Measurements from ENCODE around the gene ATP11A. TPM values are rescaled to one million over a fixed set of nuclear protein-coding genes. Genes with fewer than 3 reads are reported as not detected.
A peak's percentile ranks its signal among the peaks of the same experiment; 100 is the strongest.

ATP11A gene
- total RNA-seq, 1 donor from 2014 or later, result 11.5 TPM

- no peaks in the 10 kb centered on the region for H3K36me3 ChIP-seq (ENCODE audit: control insufficient read depth in 3 of 3, insufficient read depth in 3 of 3, low read length in 3 of 3)
- no peak overlapping the region for H3K4me3 ChIP-seq (ENCODE audit: low read length in 3 of 3)
- no peak overlapping the region for H3K9ac ChIP-seq (ENCODE audit: low read depth in 1 of 3, low read length in 3 of 3)
- H3K27me3 ChIP-seq (ENCODE audit: control insufficient read depth in 3 of 3, insufficient read depth in 3 of 3, low read length in 3 of 3), result no peaks in the 10 kb centered on the region
- no peak overlapping the region for H3K27ac ChIP-seq (ENCODE audit: low read depth, low read length)
- peaks cover 16 to 23% (median 19%) of the 10 kb centered on the region in 3 donors for H3K4me1 ChIP-seq (ENCODE audit: control insufficient read depth in 3 of 3, insufficient read depth in 3 of 3, low read length in 3 of 3)
- no peaks in the 10 kb centered on the region for H3K9me3 ChIP-seq (ENCODE audit: control insufficient read depth in 3 of 3, low read length in 3 of 3)
Observed at GRCh38 chr13:112721198-112722104, 31.6 kb downstream of the ATP11A start.

- Histone ChIP-seq H3K27ac (ENCODE audit: low read depth, low read length) (no peak overlapping the region), H3K9ac (ENCODE audit: low read depth in 1 of 3, low read length in 3 of 3) (no peak overlapping the region), H3K27me3 (ENCODE audit: control insufficient read depth in 3 of 3, insufficient read depth in 3 of 3, low read length in 3 of 3) (no peaks in the 10 kb centered on the region), H3K4me3 (ENCODE audit: low read length in 3 of 3) (no peak overlapping the region), H3K9me3 (ENCODE audit: control insufficient read depth in 3 of 3, low read length in 3 of 3) (no peaks in the 10 kb centered on the region), H3K4me1 (ENCODE audit: control insufficient read depth in 3 of 3, insufficient read depth in 3 of 3, low read length in 3 of 3) (peaks cover 26 to 35% (median 31%) of the 10 kb centered on the region in 3 donors), H3K36me3 (ENCODE audit: control insufficient read depth in 3 of 3, insufficient read depth in 3 of 3, low read length in 3 of 3) (no peaks in the 10 kb centered on the region)
Observed at GRCh38 chr13:112722433-112723263, 32.8 kb downstream of the ATP11A start.

GRCh38 chr13:112723771-112724170 lies 33.9 kb downstream of the ATP11A start:
- H3K9me3 ChIP-seq (ENCODE audit: control insufficient read depth in 3 of 3, low read length in 3 of 3), result no peaks in the 10 kb centered on the region
- H3K9ac ChIP-seq (ENCODE audit: low read depth in 1 of 3, low read length in 3 of 3), result no peak overlapping the region
- H3K4me1 ChIP-seq (ENCODE audit: control insufficient read depth in 3 of 3, insufficient read depth in 3 of 3, low read length in 3 of 3), result peaks cover 31 to 43% (median 39%) of the 10 kb centered on the region in 3 donors
- no peak overlapping the region for H3K27ac ChIP-seq (ENCODE audit: low read depth, low read length)
- no peaks in the 10 kb centered on the region for H3K27me3 ChIP-seq (ENCODE audit: control insufficient read depth in 3 of 3, insufficient read depth in 3 of 3, low read length in 3 of 3)
- H3K4me3 ChIP-seq (ENCODE audit: low read length in 3 of 3), result no peak overlapping the region
- no peaks in the 10 kb centered on the region for H3K36me3 ChIP-seq (ENCODE audit: control insufficient read depth in 3 of 3, insufficient read depth in 3 of 3, low read length in 3 of 3)

GRCh38 chr13:112724788-112725345 lies 35.0 kb downstream of the ATP11A start:
- no peaks in the 10 kb centered on the region for H3K9me3 ChIP-seq (ENCODE audit: control insufficient read depth in 3 of 3, low read length in 3 of 3)
- H3K27me3 ChIP-seq (ENCODE audit: control insufficient read depth in 3 of 3, insufficient read depth in 3 of 3, low read length in 3 of 3), result no peaks in the 10 kb centered on the region
- H3K4me3 ChIP-seq (ENCODE audit: low read length in 3 of 3), result peak overlapping the region in 2 of 3 donors; percentile 52 to 56
- no peaks in the 10 kb centered on the region for H3K36me3 ChIP-seq (ENCODE audit: control insufficient read depth in 3 of 3, insufficient read depth in 3 of 3, low read length in 3 of 3)
- H3K27ac ChIP-seq (ENCODE audit: low read depth, low read length), result peak overlapping the region; percentile 76
- H3K9ac ChIP-seq (ENCODE audit: low read depth in 1 of 3, low read length in 3 of 3), result peak overlapping the region in 2 of 3 donors; percentile 55 to 74
- H3K4me1 ChIP-seq (ENCODE audit: control insufficient read depth in 3 of 3, insufficient read depth in 3 of 3, low read length in 3 of 3), result peaks cover 37 to 52% (median 48%) of the 10 kb centered on the region in 3 donors

- H3K4me3 ChIP-seq (ENCODE audit: low read length in 3 of 3), result peak overlapping the region; percentile 31 to 56 (median 52)
- peak overlapping the region; percentile 57 to 74 (median 67) for H3K9ac ChIP-seq (ENCODE audit: low read depth in 1 of 3, low read length in 3 of 3)
- H3K27me3 ChIP-seq (ENCODE audit: control insufficient read depth in 3 of 3, insufficient read depth in 3 of 3, low read length in 3 of 3), result no peaks in the 10 kb centered on the region
- H3K4me1 ChIP-seq (ENCODE audit: control insufficient read depth in 3 of 3, insufficient read depth in 3 of 3, low read length in 3 of 3), result peaks cover 43 to 58% (median 54%) of the 10 kb centered on the region in 3 donors
- H3K9me3 ChIP-seq (ENCODE audit: control insufficient read depth in 3 of 3, low read length in 3 of 3), result no peaks in the 10 kb centered on the region
- H3K36me3 ChIP-seq (ENCODE audit: control insufficient read depth in 3 of 3, insufficient read depth in 3 of 3, low read length in 3 of 3), result no peaks in the 10 kb centered on the region
- H3K27ac ChIP-seq (ENCODE audit: low read depth, low read length), result peak overlapping the region; percentile 76
Observed at GRCh38 chr13:112725346-112726015, 35.6 kb downstream of the ATP11A start.

GRCh38 chr13:112726016-112726767 lies 36.4 kb downstream of the ATP11A start:
- H3K27ac ChIP-seq (ENCODE audit: low read depth, low read length), result peak overlapping the region; percentile 81
- peak overlapping the region; percentile 31 to 56 (median 52) for H3K4me3 ChIP-seq (ENCODE audit: low read length in 3 of 3)
- H3K9me3 ChIP-seq (ENCODE audit: control insufficient read depth in 3 of 3, low read length in 3 of 3), result no peaks in the 10 kb centered on the region
- H3K9ac ChIP-seq (ENCODE audit: low read depth in 1 of 3, low read length in 3 of 3), result peak overlapping the region; percentile 57 to 74 (median 67)
- H3K4me1 ChIP-seq (ENCODE audit: control insufficient read depth in 3 of 3, insufficient read depth in 3 of 3, low read length in 3 of 3), result peaks cover 43 to 61% (median 61%) of the 10 kb centered on the region in 3 donors
- no peaks in the 10 kb centered on the region for H3K36me3 ChIP-seq (ENCODE audit: control insufficient read depth in 3 of 3, insufficient read depth in 3 of 3, low read length in 3 of 3)
- H3K27me3 ChIP-seq (ENCODE audit: control insufficient read depth in 3 of 3, insufficient read depth in 3 of 3, low read length in 3 of 3), result no peaks in the 10 kb centered on the region

GRCh38 chr13:112727581-112727980 lies 37.7 kb downstream of the ATP11A start:
- Histone ChIP-seq H3K4me1 (ENCODE audit: control insufficient read depth in 3 of 3, insufficient read depth in 3 of 3, low read length in 3 of 3) (peaks cover 43 to 65% (median 63%) of the 10 kb centered on the region in 3 donors), H3K4me3 (ENCODE audit: low read length in 3 of 3) (peak overlapping the region in 1 of 3 donors; percentile 13), H3K27ac (ENCODE audit: low read depth, low read length) (peak overlapping the region; percentile 81), H3K9me3 (ENCODE audit: control insufficient read depth in 3 of 3, low read length in 3 of 3) (no peaks in the 10 kb centered on the region), H3K36me3 (ENCODE audit: control insufficient read depth in 3 of 3, insufficient read depth in 3 of 3, low read length in 3 of 3) (no peaks in the 10 kb centered on the region), H3K27me3 (ENCODE audit: control insufficient read depth in 3 of 3, insufficient read depth in 3 of 3, low read length in 3 of 3) (no peaks in the 10 kb centered on the region), H3K9ac (ENCODE audit: low read depth in 1 of 3, low read length in 3 of 3) (peak overlapping the region in 2 of 3 donors; percentile 50 to 56)

- peak overlapping the region; percentile 81 for H3K27ac ChIP-seq (ENCODE audit: low read depth, low read length)
- peaks cover 43 to 68% (median 62%) of the 10 kb centered on the region in 3 donors for H3K4me1 ChIP-seq (ENCODE audit: control insufficient read depth in 3 of 3, insufficient read depth in 3 of 3, low read length in 3 of 3)
Observed at GRCh38 chr13:112728375-112729126, 38.7 kb downstream of the ATP11A start.

More at GRCh38 chr13:112728375-112729126, 38.7 kb downstream of the ATP11A start:
- H3K9ac ChIP-seq (ENCODE audit: low read depth in 1 of 3, low read length in 3 of 3), result peak overlapping the region in 2 of 3 donors; percentile 50 to 54
- no peaks in the 10 kb centered on the region for H3K9me3 ChIP-seq (ENCODE audit: control insufficient read depth in 3 of 3, low read length in 3 of 3)
- H3K36me3 ChIP-seq (ENCODE audit: control insufficient read depth in 3 of 3, insufficient read depth in 3 of 3, low read length in 3 of 3), result no peaks in the 10 kb centered on the region
- no peak overlapping the region for H3K4me3 ChIP-seq (ENCODE audit: low read length in 3 of 3)
- H3K27me3 ChIP-seq (ENCODE audit: control insufficient read depth in 3 of 3, insufficient read depth in 3 of 3, low read length in 3 of 3), result no peaks in the 10 kb centered on the region

Measured in skeletal muscle tissue (tissue), 4 donors.